SJCRH30 (cell line): Measurements from ENCODE around the gene SEC63. TPM values are rescaled to one million over a fixed set of nuclear protein-coding genes. Genes with fewer than 3 reads are reported as not detected.

ENCODE experiments used
- DNase-seq, 2 experiments: peaks; one replicate each; pipeline ENCODE4 v3.0.0-alpha.2; 2015 to 2020
- H3K27ac ChIP-seq: fragments of 250-450 bp; sonication (Bioruptor Pico); 2 replicates; pipeline ENCODE4 v1.5.1; 2020; ENCODE audit warnings: mild to moderate bottlenecking, moderate library complexity
- H3K27me3 ChIP-seq: fragments of 250-450 bp; sonication (Bioruptor Pico); 2 replicates; pipeline ENCODE4 v1.5.1; 2020; ENCODE audit warnings: mild to moderate bottlenecking, moderate library complexity
- H3K36me3 ChIP-seq: fragments of 250-450 bp; sonication (Bioruptor Pico); 2 replicates; pipeline ENCODE4 v1.5.1; 2020; ENCODE audit warnings: mild to moderate bottlenecking, moderate library complexity
- H3K4me1 ChIP-seq: fragments of 250-450 bp; sonication (Bioruptor Pico); 2 replicates; pipeline ENCODE4 v1.5.1; 2020; ENCODE audit warnings: mild to moderate bottlenecking, moderate library complexity
- H3K4me3 ChIP-seq: fragments of 250-450 bp; sonication (Bioruptor Pico); 2 replicates; pipeline ENCODE4 v1.5.1; 2020; ENCODE audit warnings: mild to moderate bottlenecking, moderate library complexity
- H3K9me3 ChIP-seq: fragments of 250-450 bp; sonication (Bioruptor Pico); replicated peaks from 2 replicates; pipeline ENCODE4 v1.5.1; 2020; ENCODE audit warnings: mild to moderate bottlenecking, moderate library complexity
- total RNA-seq: library from RNA; depleted of rRNA; stranded (reverse); fragments of >200 nt; shearing (Covaris generic); gene quantifications from 2 replicates; pipeline ENCODE4 v1.2.3, GENCODE V29; 2014

The SEC63 gene
- total RNA-seq, 1 experiment from 2014 or later, result 25.6 TPM

- no peaks in the 10 kb centered on the region for H3K4me1 ChIP-seq
- H3K4me3 ChIP-seq, result no peak overlapping the region
- no peak overlapping the region for H3K27ac ChIP-seq
- H3K9me3 ChIP-seq, result no peaks in the 10 kb centered on the region
- no peaks in the 10 kb centered on the region for H3K36me3 ChIP-seq
- H3K27me3 ChIP-seq, result no peaks in the 10 kb centered on the region; the same call in none of the 2 replicates
- DNase-seq, result no peak
Observed at GRCh38 chr6:107840636-107841274, 117.3 kb downstream of the SEC63 start.

GRCh38 chr6:107833136-107833535 lies 124.9 kb downstream of the SEC63 start:
- no peaks in the 10 kb centered on the region for H3K4me1 ChIP-seq
- DNase-seq, result no peak
- H3K4me3 ChIP-seq, result no peak overlapping the region
- H3K9me3 ChIP-seq, result no peaks in the 10 kb centered on the region
- no peaks in the 10 kb centered on the region; the same call in 1 of the 2 replicates for H3K27me3 ChIP-seq
- H3K36me3 ChIP-seq, result no peaks in the 10 kb centered on the region
- no peak overlapping the region for H3K27ac ChIP-seq

- peak in 1 of 2 experiments; percentile 13 for DNase-seq
Observed at GRCh38 chr6:107832151-107833056, 125.6 kb downstream of the SEC63 start.

GRCh38 chr6:107830060-107830459 lies 127.9 kb downstream of the SEC63 start:
- no peak overlapping the region for H3K4me3 ChIP-seq

More at GRCh38 chr6:107832151-107833056, 125.6 kb downstream of the SEC63 start:
- H3K36me3 ChIP-seq, result no peaks in the 10 kb centered on the region
- H3K9me3 ChIP-seq, result no peaks in the 10 kb centered on the region
- H3K27ac ChIP-seq, result no peak overlapping the region
- H3K27me3 ChIP-seq, result no peaks in the 10 kb centered on the region; the same call in 1 of the 2 replicates
- H3K4me3 ChIP-seq, result no peak overlapping the region
- H3K4me1 ChIP-seq, result no peaks in the 10 kb centered on the region

GRCh38 chr6:107827541-107827940 lies 130.5 kb downstream of the SEC63 start:
- H3K4me1 ChIP-seq, result no peaks in the 10 kb centered on the region
- H3K36me3 ChIP-seq, result no peaks in the 10 kb centered on the region
- H3K27me3 ChIP-seq, result no peaks in the 10 kb centered on the region; the same call in none of the 2 replicates
- no peak for DNase-seq
- H3K4me3 ChIP-seq, result no peak overlapping the region
- H3K27ac ChIP-seq, result no peak overlapping the region
- H3K9me3 ChIP-seq, result no peaks in the 10 kb centered on the region

More at GRCh38 chr6:107830060-107830459, 127.9 kb downstream of the SEC63 start:
- DNase-seq, result no peak
- Histone ChIP-seq H3K27me3 (no peaks in the 10 kb centered on the region; the same call in 1 of the 2 replicates), H3K4me1 (no peaks in the 10 kb centered on the region), H3K36me3 (no peaks in the 10 kb centered on the region), H3K27ac (no peak overlapping the region), H3K9me3 (no peaks in the 10 kb centered on the region)

- DNase-seq, result no peak
- H3K36me3 ChIP-seq, result no peaks in the 10 kb centered on the region
- no peak overlapping the region for H3K27ac ChIP-seq
- H3K27me3 ChIP-seq, result no peaks in the 10 kb centered on the region; the same call in none of the 2 replicates
- no peaks in the 10 kb centered on the region for H3K9me3 ChIP-seq
- peaks cover 11% of the 10 kb centered on the region; the same call in 1 of the 2 replicates for H3K4me1 ChIP-seq
- no peak overlapping the region for H3K4me3 ChIP-seq
Observed at GRCh38 chr6:107823047-107823557, 134.9 kb downstream of the SEC63 start.

GRCh38 chr6:107822176-107823046 lies 135.6 kb downstream of the SEC63 start:
- Histone ChIP-seq H3K27me3 (no peaks in the 10 kb centered on the region; the same call in 1 of the 2 replicates), H3K4me1 (peaks cover 11% of the 10 kb centered on the region; the same call in 1 of the 2 replicates), H3K4me3 (no peak overlapping the region), H3K27ac (no peak overlapping the region), H3K36me3 (no peaks in the 10 kb centered on the region), H3K9me3 (no peaks in the 10 kb centered on the region)
- DNase-seq, result no peak

GRCh38 chr6:107821591-107821990 lies 136.4 kb downstream of the SEC63 start:
- peak in 1 of 2 experiments; percentile 10 for DNase-seq
- Histone ChIP-seq H3K4me3 (no peak overlapping the region), H3K27me3 (no peaks in the 10 kb centered on the region; the same call in 1 of the 2 replicates), H3K9me3 (no peaks in the 10 kb centered on the region), H3K36me3 (no peaks in the 10 kb centered on the region), H3K27ac (no peak overlapping the region), H3K4me1 (peaks cover 11% of the 10 kb centered on the region; the same call in 1 of the 2 replicates)

GRCh38 chr6:107820338-107821261 lies 137.4 kb downstream of the SEC63 start:
- Histone ChIP-seq H3K27me3 (no peaks in the 10 kb centered on the region; the same call in 1 of the 2 replicates), H3K36me3 (no peaks in the 10 kb centered on the region), H3K4me3 (peak overlapping the region; percentile 8), H3K4me1 (peaks cover 11% of the 10 kb centered on the region; the same call in 1 of the 2 replicates), H3K27ac (no peak overlapping the region), H3K9me3 (no peaks in the 10 kb centered on the region)
- DNase-seq, result peak; percentile 23 to 50

- no peaks in the 10 kb centered on the region for H3K9me3 ChIP-seq
- no peak overlapping the region for H3K27ac ChIP-seq
- DNase-seq, result peak in 1 of 2 experiments; percentile 8
- H3K4me1 ChIP-seq, result peaks cover 11% of the 10 kb centered on the region; the same call in 1 of the 2 replicates
- H3K27me3 ChIP-seq, result no peaks in the 10 kb centered on the region; the same call in 1 of the 2 replicates
- H3K36me3 ChIP-seq, result no peaks in the 10 kb centered on the region
- H3K4me3 ChIP-seq, result no peak overlapping the region
Observed at GRCh38 chr6:107819964-107820337, 138.1 kb downstream of the SEC63 start.

- Histone ChIP-seq H3K36me3 (no peaks in the 10 kb centered on the region), H3K27me3 (no peaks in the 10 kb centered on the region; the same call in 1 of the 2 replicates), H3K4me1 (peaks cover 11% of the 10 kb centered on the region; the same call in 1 of the 2 replicates), H3K27ac (no peak overlapping the region), H3K9me3 (no peaks in the 10 kb centered on the region), H3K4me3 (no peak overlapping the region)
- DNase-seq, result peak in 1 of 2 experiments; percentile 2
Observed at GRCh38 chr6:107819217-107819616, 138.8 kb downstream of the SEC63 start.

GRCh38 chr6:107818272-107818671 lies 139.7 kb downstream of the SEC63 start:
- H3K36me3 ChIP-seq, result no peaks in the 10 kb centered on the region
- no peak for DNase-seq
- no peaks in the 10 kb centered on the region; the same call in 1 of the 2 replicates for H3K27me3 ChIP-seq
- no peaks in the 10 kb centered on the region for H3K9me3 ChIP-seq
- H3K4me1 ChIP-seq, result peaks cover 11% of the 10 kb centered on the region; the same call in 1 of the 2 replicates
- H3K4me3 ChIP-seq, result no peak overlapping the region
- no peak overlapping the region for H3K27ac ChIP-seq

- Histone ChIP-seq H3K4me3 (no peak overlapping the region), H3K4me1 (peaks cover 11% of the 10 kb centered on the region; the same call in 1 of the 2 replicates), H3K27me3 (no peaks in the 10 kb centered on the region), H3K9me3 (no peaks in the 10 kb centered on the region), H3K36me3 (no peaks in the 10 kb centered on the region), H3K27ac (no peak overlapping the region)
- DNase-seq, result no peak
Observed at GRCh38 chr6:107817784-107818183, 140.2 kb downstream of the SEC63 start.
